OCI-LY7 (cell line): ENCODE data around the gene RRAGD. TPM values are rescaled to one million over a fixed set of nuclear protein-coding genes. Genes with fewer than 3 reads are reported as not detected.

ENCODE experiments used
- total RNA-seq, 2 experiments: library from RNA; depleted of rRNA in 1 of 2; stranded (reverse); fragments of >200 nt in 1 of 2; shearing (Covaris generic) in 1 of 2; gene quantifications; 2 replicates each; pipeline ENCODE4 v1.2.3, GENCODE V29; 2014 to 2022

The RRAGD gene
- total RNA-seq, 2 experiments from 2014 or later: 6.2 to 17.6 TPM

Other genes with a start within 250 kb of the RRAGD start
- not detected in 2 replicates for gene GABRR1, start 194.9 kb downstream of the RRAGD start, total RNA-seq (2014; rRNA removed; shearing (Covaris generic))
- not detected in 2 replicates for gene GABRR1, start 194.9 kb downstream of the RRAGD start, total RNA-seq (2022)
- 5.2 and 7.8 TPM in 2 replicates for gene GABRR2, start 97.0 kb downstream of the RRAGD start, total RNA-seq (2014; rRNA removed; shearing (Covaris generic))
- 6.7 and 7.0 TPM in 2 replicates for gene GABRR2, start 97.0 kb downstream of the RRAGD start, total RNA-seq (2022)
- 117 and 123 TPM in 2 replicates for gene UBE2J1, start 59.6 kb downstream of the RRAGD start, total RNA-seq (2014; rRNA removed; shearing (Covaris generic))
- gene UBE2J1, start 59.6 kb downstream of the RRAGD start, total RNA-seq (2022): 243 and 265 TPM in 2 replicates
- gene ANKRD6, start 20.9 kb upstream of the RRAGD start, total RNA-seq (2014; rRNA removed; shearing (Covaris generic)): 2.2 and 2.4 TPM in 2 replicates
- gene ANKRD6, start 20.9 kb upstream of the RRAGD start, total RNA-seq (2022): 4.8 and 7.0 TPM in 2 replicates
- gene LYRM2, start 226.5 kb upstream of the RRAGD start, total RNA-seq (2014; rRNA removed; shearing (Covaris generic)): 16.0 and 17.7 TPM in 2 replicates
- 37.8 and 40.6 TPM in 2 replicates for gene LYRM2, start 226.5 kb upstream of the RRAGD start, total RNA-seq (2022)